Dendritic cell treated with granulocyte-macrophage colony-stimulating factor and Interleukin-4, amounts not matched to agents 40 ng/mL and 50 ng/mL, for 4 days (primary cell): ENCODE measurements around the gene PINLYP.

ENCODE experiments used
- H3K27ac Mint-ChIP-seq: one replicate; pipeline ENCODE4 v1.8.0; 2022; ENCODE audit warnings: mild to moderate bottlenecking, mixed read lengths
- H3K27me3 Mint-ChIP-seq: one replicate; pipeline ENCODE4 v1.8.0; 2022; ENCODE audit warnings: mild to moderate bottlenecking, mixed read lengths
- H3K36me3 Mint-ChIP-seq: one replicate; pipeline ENCODE4 v1.8.0; 2022; ENCODE audit warnings: low read depth, mixed read lengths
- H3K4me1 Mint-ChIP-seq: one replicate; pipeline ENCODE4 v1.8.0; 2022; ENCODE audit warnings: low read depth, mixed read lengths
- H3K4me3 Mint-ChIP-seq: one replicate; pipeline ENCODE4 v1.8.0; 2022; ENCODE audit warnings: mild to moderate bottlenecking, moderate library complexity, mixed read lengths
- H3K9me3 Mint-ChIP-seq: one replicate; pipeline ENCODE4 v1.8.0; 2022; ENCODE audit warnings: mixed read lengths
- intact Hi-C: fragments of 100-400 bp; cut with micrococcal nuclease; formaldehyde crosslinking; loops from one replicate; pipeline ENCODE4 v1.15.0; 2022

Gene PINLYP

DNA sequence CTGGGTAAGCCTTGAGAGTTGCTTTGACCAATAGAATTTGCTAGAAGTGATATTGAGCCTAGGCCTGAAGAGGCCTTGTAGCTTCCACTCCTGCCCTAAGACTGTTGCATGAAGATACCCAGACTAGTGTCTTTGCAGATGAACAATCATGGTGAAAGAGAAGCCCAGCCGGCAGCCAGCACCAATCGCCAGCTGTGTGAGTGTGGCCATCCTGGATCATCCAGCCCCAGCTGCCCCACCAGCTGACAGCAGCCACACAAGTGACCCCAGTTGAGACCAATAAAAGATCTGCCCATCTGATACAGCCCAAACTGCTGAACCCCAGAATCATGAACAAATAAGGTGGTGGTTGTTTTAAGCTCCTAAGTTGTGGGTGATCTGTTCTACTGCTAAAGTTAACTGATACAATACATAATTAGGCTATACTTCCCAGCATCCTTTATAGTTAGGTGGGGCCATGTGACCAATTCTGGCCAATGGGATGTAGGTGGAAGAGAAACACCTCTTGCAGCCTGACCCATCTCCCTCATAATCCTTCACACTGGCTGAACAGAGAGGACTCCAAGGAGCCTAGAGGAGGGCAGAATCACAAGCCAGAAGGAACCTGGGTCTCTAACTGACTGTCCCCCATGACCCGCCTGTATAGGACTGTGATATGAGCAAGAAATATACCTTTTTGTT is 53.2 kb downstream of the PINLYP start:
- Mint-ChIP-seq H3K27ac (no peak overlapping the region), H3K4me1 (peaks cover 19% of the 10 kb centered on the region), H3K4me3 (no peak overlapping the region), H3K36me3 (no peaks in the 10 kb centered on the region), H3K27me3 (peaks cover 50% of the 10 kb centered on the region), H3K9me3 (no peaks in the 10 kb centered on the region)
- intact Hi-C loops: no loop called here

- H3K27ac Mint-ChIP-seq: no peak overlapping the region
- no peaks in the 10 kb centered on the region for H3K36me3 Mint-ChIP-seq
- no peaks in the 10 kb centered on the region for H3K9me3 Mint-ChIP-seq
- peaks cover 56% of the 10 kb centered on the region for H3K27me3 Mint-ChIP-seq
- intact Hi-C loops: no loop called here
- peaks cover 12% of the 10 kb centered on the region for H3K4me1 Mint-ChIP-seq
- H3K4me3 Mint-ChIP-seq: no peak overlapping the region
Observed at GRCh38 chr19:43631491-43631890, 55.9 kb downstream of the PINLYP start.
